NCI-H345 (cell line): ENCODE measurements around the gene PPP1R9B.

ENCODE experiments used
- DNase-seq: peaks from one replicate; lab custom pipeline; 2025; lab: John Stamatoyannopoulos, UW

PPP1R9B gene

GRCh38 chr17:50155115-50155819, 4.8 kb upstream of the PPP1R9B start:
- DNase-seq, result no peak

- no peak for DNase-seq
Observed at GRCh38 chr17:50154604-50155003, 4.1 kb upstream of the PPP1R9B start.

- no peak for DNase-seq
Observed at GRCh38 chr17:50153650-50154575, 3.4 kb upstream of the PPP1R9B start.

DNA sequence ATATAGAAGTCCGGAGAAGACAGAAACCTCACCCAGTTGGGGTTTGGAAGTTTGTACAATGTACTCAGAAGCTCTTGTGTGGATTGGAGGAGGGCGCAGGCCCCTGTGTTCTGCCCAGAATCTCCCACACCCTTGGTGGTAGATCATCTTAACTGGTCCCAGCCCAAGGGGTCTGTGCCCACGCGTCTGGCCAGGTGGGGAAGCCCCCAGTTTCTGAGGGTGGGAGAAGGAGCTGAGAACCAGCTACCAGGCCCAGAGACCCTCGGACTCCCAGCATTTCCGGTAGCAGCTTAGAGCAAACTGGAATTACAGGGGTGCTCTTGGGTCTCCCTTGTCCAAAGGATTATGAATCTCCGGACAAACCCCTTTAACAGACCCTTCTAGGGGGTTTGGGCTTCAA, 2.3 kb upstream of the PPP1R9B start:
- no peak for DNase-seq

DNA sequence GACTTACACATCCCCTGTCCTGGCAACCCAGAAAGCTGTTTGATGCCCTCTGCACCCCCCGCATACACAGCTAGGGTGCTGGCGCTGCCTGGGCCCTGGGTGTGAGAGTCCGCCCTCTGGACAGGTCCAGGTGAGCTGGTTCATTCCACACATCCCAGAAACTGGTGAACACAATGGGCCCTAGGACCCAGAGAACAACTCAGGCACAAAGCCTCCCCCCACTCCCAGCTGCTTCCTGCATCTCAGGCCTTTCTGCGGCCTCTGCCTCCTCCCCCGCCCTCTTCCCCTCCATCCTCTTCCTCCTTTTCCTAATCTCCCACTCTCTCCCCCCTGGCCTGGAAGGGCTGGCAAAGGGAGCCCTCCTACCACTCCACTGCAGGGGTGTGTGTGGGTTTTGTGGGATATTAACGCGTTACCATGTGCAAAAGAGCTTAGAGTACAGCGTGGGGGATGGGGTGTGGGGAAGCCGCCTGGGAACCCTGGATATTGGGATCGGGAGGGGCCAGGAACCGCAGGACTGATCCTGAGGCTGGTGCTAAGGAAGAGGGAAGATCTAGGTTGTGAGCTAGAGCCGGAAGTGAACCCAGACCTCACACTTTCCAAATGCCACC, 1.6 kb upstream of the PPP1R9B start:
- DNase-seq, result peak; percentile 83

DNA sequence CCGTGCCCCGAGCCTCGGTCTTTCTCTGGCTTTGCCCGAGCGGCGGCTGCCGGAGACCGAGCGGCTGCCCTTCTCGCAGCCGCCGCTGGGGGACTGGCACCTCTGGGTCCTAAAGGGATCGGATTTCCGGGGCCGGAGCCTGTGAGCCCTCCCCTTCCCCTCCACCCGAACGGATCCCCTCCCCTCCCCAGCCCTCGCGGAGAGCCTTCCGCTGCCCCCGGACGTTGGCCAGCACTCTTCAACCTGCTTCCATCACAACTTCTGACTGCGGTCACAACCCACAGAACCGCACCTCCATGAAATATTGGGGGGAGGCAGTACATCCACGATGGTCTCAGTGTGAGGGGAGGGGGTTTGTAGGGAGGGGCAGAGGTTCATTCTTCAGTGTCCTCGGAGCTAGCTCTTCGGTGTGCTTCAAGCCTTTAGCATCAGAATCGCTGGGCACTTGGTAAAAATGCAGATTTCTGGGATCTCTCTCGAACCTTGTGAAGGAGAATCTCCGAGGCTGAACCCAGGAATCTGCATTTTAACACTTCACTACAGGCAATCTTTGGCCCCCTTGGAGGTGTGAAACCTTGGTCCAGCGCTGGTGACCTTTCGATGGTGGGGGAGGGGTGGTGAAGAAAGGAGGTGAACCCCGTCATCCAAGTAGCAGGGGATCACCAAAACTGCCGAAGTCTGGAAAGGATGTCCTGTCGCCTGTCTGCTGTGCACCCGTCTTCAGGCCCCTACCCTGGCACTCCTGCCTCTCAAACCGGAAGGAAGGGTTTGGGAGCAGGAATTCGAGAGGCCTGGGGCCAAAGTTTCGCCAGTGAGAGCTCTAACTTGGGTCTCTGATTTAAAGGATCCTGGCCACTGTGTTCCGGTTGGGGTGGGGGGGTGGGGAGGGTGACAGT, 812 bp upstream of the PPP1R9B start:
- DNase-seq, result peak; percentile 90

DNA sequence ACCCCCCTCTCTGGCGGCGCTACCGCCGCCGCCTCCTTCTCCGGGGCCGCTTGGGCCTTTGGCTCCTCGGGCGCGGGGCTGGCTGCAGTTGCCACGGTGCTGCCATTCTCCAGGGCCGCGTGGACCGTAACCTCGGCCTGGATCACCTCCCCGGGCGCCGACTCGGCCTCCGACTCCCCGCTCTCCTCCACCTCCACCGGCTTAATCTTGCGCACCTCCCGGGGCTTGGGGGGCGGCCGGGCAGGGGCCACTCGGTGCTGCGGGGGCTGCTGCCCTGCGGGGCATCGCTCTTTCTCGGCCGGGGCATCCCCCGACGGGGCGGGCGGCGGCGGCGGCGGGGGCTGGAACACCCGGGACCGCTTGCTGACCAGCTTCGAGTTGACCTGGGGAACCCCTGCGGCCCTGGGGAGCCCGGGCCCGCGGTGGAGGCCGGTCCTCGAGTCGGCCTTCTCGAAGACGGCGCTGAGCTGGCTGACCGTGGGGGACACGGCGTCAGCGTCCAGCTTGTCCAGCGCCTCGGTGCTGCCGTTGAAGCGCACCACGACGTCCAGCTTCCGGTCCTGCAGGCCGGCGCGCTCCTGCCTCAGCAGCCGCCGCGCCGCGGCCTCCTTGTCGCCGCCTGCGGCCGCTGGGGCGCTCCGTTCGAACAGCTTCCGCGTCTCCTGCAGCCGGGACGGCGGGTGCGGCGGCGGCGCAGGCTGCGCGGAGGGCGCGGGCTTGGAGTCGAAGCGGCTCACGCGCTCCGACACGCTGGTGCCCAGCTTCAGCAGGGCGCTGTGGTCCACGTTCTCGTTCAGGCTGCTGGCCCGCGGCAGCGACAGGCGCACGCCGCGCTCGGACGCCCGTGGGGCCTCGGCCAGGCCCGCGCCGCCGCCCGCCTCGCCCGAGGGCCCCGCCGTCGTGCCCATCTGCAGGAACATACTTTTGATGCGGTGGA, 792 bp downstream of the PPP1R9B start:
- peak; percentile 26 for DNase-seq

DNA sequence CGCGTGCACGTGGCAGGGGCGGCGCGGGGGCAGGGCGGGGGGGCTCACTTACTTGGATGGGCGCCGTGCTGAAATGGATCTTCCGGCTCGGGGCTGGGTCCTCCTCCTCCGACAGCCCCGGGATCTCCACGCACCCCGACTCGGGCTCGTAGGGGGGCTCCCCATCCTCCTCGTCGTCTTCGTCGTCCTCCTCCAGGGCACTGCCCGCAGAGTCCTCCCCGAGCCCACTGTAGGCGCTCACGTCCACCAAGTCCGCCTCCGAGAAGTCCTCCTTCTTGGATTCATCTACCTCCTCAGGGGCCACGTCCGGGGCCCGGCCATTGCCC, 1.4 kb downstream of the PPP1R9B start:
- no peak for DNase-seq

DNA sequence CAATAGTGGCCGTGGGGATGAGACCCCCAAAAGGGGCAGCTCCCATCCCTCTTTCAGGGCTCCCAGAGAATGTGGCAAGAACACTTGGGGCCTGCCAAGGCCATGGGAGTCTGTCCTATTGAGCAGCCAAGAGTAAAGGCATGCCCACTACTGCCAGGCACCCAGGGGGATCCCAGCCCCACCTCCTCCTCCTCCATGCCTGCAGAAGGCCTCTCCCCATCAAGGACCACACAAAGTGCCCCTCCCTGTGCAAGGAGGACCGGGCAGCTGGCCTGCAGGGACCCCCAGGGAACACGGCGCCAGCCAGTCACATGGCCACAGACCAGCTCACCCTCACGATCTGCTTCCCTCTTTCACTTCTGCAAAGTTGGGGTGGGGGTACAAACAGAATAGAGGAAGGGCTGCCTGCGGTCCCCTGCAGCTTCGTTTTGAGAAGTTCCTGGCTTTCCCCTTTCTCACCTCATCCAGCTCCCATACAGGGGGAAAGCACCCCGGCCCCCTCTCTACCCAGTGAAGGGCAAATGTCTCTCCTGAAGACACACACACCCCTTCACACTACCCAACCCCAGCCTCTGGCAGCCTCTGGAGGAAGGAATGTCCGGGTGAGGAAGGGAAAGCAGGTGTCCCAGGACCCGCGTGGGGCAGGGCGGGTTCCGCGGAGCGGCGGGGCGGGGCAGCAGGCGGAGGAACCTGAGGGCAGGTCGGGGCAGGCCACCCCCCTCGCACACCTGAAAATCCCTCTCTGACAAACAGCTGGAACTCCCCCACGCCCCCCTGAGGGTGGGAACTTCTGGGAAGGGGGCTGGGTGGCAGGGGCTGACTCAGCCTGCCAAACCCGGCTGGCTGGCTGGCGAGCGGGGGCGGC, 2.0 kb downstream of the PPP1R9B start:
- no peak for DNase-seq

GRCh38 chr17:50147841-50148225, 2.6 kb downstream of the PPP1R9B start:
- DNase-seq, result no peak

DNA sequence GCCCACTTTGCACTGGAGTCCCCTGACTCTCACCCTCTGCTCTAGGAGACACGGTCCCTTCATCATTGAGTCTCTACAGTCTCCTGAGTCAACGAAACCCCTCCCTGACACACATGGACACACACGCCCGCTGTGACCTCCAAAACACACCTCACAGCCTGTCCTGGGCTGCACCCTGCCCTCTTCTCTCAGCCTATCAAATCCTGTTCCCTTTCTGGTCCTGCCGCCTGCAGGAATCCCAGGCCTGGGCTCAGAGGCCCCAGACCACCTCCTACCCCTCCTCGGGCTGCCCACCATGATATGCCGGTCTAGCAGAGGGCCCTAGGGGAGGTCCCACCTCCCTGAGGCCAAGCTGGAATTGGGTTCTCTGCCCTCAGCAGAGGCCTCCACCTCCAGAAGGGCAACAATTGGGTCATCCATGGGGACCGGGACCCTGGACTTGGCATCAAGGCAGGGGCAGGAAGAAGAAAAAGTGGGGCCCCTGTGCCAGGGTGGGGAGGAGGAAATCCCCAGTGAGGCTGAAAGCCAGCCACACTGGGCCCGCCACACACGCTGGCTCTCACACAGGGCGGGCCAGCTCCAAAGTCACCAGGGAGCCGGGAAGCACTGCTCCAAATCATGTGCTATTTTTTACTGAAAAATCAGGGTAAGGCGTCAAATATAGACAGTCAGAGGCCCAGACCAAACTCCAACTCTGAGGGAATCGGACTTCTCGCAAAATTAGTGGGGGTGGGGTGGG, 3.4 kb downstream of the PPP1R9B start:
- DNase-seq, result no peak

- no peak for DNase-seq
Observed at GRCh38 chr17:50146230-50146926, 4.1 kb downstream of the PPP1R9B start.

DNA sequence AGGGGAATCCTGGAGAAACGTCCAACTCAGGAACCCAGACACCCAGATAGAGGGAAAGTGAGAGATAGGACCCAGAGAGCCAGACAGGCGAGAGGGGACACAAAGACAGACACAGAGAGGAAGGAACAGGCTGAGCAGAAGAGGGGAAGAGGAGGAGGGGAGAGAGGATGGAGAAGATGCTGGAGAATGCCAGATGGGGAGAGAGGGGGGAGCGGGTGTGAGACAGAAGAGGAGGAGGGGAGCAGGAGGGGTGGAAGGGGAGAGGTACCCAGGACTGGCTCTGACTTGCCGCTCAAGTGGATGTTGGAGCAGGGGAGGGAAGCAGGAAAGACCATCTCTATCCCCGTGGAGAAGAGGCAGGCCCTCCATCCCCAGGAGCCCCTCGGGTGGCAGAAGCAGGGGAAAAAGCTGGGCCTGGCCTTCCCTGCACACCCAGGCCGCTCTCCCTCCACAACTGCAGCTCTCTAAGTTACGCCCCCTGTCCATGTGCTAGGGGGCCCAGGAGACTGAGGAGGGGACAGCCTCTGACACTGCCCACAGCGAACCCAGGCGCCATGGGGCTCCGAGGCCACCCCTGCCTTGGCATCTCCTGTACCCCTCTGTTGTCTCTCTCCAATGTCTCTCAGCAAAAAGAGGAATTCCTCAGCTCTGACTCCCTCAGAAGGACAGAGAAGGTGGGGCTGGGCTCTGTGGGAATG, 4.8 kb downstream of the PPP1R9B start:
- no peak for DNase-seq

DNA sequence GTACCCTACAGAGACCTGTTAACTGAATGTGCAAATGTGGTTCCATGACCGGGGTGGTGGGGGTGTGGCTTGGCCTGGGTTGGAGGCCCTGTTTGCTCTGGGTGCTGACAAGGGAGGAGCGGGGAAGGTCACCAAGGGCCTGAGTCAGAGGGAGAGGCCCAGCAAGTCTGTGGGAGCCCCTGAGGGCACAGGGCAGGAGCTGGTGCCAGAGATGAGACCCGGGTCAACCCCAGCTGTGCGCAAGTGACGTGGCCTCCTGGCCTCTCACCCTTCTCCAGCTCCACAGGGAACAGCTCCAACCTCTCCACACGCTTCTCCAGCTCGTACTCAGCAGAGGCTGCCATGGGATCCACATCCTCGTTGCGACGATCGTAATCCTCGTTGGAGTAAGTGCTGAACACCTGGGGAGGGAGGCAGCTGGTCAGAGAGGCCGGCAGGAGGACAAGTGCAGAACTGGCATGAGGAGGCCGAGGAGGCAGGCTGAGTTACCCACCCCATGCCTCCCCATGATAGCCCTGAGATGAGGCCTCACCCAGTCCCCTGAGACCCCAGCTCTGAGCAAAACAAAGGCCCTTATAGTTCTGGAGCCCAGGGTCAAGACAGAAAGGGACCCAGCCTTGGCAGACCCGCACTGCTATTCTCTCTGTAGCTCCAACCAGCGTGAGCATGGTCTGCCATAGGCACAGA, 5.5 kb downstream of the PPP1R9B start:
- DNase-seq, result no peak

DNA sequence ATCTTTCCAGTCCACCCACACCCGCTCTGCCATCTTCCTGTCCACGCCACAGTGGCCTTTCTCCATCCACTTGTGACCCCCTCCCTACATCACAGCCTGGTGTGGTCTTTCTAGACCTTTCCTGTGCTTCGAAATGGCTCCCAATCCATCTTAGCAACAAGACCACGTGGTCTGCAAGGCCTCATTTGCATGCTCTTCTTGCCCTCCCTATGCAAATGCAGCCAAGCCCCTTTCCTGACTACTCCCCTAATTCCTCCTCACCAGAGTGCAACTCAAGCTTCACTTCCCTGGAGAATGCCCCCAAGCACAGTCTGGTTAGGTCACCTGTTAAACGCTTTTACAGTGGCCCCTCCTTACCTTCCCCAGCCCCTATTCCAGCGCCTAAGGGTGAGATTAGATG, 6.1 kb downstream of the PPP1R9B start:
- DNase-seq, result no peak

GRCh38 chr17:50143461-50144176, 6.9 kb downstream of the PPP1R9B start:
- no peak for DNase-seq

GRCh38 chr17:50141745-50142110, 8.7 kb downstream of the PPP1R9B start:
- no peak for DNase-seq
